GM19455 (cell line): Measurements from ENCODE around the gene PCLO.
"Not testable (repeated sequence)": the region's sequence is repeated elsewhere in the genome, so short reads cannot be mapped to it uniquely, and the experiment has no call there.

Experiments
- ATAC-seq: cut with Tn5 transposase; IDR thresholded peaks from one replicate; pipeline ENCODE4 v1.9.1; 2021; ENCODE audit not compliant: unreplicated experiment

Gene PCLO

GRCh38 chr7:83142365-83142764, 20.3 kb downstream of the PCLO start:
- no peak for ATAC-seq

DNA sequence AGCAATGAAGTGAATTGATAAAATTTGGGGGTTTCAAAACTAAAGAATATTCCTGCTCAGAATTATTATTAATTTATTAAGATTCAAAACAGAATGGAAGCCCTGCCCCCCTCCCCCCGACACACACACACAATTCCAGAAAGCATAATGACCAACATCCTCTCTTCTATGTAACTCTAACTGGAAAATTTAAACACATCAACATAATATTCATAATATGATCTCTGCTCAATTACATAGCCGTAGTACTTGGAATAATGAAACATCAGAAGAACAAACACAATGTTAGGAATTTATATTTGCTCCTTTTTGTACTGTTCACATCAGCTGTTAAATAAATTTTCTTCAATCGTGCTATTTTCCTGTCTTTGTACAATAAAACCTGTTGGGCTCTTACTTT, 20.8 kb downstream of the PCLO start:
- ATAC-seq = no peak

DNA sequence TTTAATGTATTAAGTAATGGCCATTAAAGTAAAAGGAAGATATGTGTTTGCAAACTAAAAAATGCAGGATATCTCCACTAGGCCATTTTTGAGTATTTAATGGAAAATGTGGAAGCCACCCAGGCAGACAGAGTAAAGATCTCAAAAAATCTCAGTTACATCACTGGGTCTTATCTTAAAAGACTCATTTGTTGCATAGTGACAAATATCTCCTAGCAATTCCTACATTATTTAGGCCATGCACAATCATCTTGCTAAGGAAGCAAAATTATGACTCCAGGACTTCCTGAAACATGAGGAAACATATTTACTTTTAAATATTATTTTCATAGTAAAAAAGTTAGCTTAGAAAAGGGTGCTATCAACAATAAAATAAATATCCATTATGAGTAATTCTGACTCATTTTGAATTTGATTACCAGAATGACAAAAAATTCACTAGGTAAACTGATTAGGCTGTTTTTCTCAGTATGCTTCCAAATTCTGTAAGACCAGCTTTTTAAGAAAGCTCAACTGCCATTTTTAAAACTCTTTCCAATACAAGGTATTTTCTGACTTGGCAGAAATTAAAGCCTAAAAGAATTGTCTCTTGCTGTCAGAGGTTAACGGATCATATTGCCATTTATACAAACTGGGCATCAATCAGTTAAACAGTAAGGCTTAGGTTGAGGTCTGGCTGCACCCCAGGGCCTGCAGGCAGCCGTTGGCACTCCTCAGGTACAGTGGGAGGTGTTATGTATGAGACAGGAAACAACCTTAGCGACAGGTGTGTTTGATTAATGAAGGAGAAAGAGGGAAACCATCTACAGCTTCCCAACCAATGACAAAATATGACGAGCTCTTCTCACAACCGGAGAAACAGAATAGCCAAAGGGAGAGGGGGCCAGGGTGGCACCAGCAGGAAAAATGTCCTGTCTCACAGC, 31.8 kb downstream of the PCLO start:
- ATAC-seq = no peak

DNA sequence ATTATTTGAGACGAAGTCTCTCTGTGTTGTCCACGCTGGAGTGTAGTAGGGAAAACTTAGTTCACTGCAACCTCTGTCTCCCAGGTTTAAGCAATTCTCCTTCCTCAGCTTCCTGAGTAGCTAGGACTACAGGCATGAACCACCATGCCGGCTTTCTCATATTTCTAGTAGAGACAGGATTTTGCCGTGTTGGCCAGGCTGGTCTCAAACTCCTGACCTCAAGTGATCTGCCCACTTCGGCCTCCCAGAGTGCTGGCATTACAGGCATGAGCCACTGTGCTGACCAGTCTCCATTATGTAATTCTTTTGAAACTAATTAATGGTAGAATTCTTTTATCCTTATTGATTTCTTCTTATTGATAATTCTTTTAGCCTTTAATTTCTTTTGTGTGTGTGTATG, 32.5 kb downstream of the PCLO start:
- no peak for ATAC-seq

- no peak for ATAC-seq
These were observed 43.2 kb downstream of the PCLO start for GRCh38 chr7:83119494-83119893.

GRCh38 chr7:83119026-83119382, 43.7 kb downstream of the PCLO start:
- no peak for ATAC-seq

GRCh38 chr7:83118347-83119025, 44.2 kb downstream of the PCLO start:
- no peak for ATAC-seq

- no peak for ATAC-seq
These were observed 45.2 kb downstream of the PCLO start for GRCh38 chr7:83117466-83117865.

DNA sequence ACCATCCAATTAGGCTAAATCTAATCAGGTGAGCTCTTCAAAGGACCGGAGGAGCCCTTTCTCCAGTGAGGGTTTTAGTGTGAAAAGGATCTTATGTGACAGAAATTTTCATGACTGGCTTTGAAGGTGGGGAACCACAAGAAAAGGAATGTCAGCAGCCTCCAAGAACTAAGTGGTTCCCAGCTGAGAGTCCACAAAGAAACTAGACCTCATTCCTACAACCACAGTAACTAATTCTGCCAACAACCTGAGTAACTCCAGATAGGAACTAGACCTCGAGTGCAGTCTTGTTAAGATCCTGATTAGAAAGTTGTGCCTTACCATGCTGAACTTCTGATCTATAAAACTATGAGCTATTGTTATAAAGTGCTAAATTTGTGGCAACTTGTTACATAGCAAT, 51.3 kb downstream of the PCLO start:
- no peak for ATAC-seq

DNA sequence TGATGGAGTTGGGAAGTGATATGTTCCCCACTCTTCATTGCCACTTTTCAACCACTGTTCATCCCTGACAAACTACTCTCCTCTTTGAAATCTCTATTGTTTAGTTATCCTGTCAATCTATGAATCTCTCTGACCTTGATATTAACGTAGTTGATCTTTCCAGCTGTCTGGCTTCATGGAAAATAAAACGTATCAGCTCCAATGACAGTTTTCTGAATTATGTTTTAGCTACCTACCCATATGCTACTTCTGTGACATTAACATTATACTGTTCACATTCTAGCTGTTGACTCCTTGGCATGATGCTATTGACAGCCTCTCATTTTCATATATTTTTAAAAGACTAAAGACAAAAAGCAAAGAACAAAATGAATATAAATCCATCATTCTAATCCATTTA, 53.3 kb downstream of the PCLO start:
- ATAC-seq = no peak

GRCh38 chr7:83105948-83106347, 56.7 kb downstream of the PCLO start:
- ATAC-seq = no peak

GRCh38 chr7:83105063-83105462, 57.6 kb downstream of the PCLO start:
- no peak for ATAC-seq

- ATAC-seq = no peak
These were observed 61.2 kb downstream of the PCLO start for GRCh38 chr7:83101530-83101929.

- no peak for ATAC-seq
These were observed 66.6 kb downstream of the PCLO start for GRCh38 chr7:83096065-83096580.

DNA sequence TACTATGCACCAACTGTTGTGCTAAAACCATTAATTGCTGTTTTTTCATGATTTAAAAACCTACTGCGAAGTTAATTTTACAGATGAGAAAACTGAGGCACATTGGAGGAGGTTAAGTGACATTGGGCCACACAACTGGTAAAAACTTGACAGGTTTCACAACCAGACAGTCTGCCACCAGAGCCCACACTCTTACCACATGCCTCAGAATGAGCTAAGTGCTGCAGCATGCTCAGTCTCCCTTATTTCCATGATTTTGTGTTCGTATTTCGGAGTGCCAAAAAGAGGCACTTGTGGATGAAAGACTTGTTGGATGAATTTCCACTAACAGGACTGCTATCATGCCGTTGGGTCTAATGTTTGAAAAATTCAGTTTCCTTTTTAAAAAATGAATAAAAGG, 77.4 kb downstream of the PCLO start:
- no peak for ATAC-seq

DNA sequence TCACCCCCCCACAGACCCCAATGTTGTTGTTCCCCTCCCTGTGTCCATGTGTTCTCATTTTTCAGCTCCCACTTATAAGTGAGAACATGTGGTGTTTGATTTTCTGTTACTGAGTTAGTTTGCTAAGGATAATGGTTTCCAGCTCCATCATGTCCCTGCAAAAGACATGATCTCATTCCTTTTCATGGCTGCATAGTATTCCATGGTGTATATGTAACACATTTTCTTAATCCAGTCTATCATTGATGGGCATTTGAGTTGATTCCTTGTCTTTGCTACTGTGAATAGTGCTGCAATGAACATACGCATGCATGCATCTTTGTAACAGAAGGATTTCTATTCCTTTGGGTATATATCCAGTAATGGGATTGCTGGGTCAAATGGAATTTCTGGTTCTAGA, 82.8 kb downstream of the PCLO start:
- ATAC-seq = not testable (repeated sequence)

DNA sequence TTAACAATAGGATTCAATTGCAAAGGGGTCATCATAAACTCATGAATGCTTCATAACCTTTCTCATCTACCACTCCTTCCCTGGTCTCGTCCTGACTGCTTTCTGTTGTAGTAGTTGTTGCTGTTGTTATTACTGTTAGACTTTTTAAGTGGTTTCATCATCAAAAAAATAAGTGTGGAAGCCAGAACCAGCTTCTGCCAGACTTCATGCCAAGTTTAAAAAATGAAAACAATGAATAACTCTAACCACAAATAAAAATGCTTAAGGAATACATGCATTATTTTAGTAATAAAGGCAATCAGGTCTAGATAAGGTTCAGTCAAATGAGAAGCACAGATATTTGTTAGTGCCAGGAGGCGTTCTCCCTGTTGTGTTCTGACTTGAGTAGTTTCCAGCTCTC, 85.4 kb downstream of the PCLO start:
- no peak for ATAC-seq

- no peak for ATAC-seq
These were observed 89.8 kb downstream of the PCLO start for GRCh38 chr7:83072576-83073517.

DNA sequence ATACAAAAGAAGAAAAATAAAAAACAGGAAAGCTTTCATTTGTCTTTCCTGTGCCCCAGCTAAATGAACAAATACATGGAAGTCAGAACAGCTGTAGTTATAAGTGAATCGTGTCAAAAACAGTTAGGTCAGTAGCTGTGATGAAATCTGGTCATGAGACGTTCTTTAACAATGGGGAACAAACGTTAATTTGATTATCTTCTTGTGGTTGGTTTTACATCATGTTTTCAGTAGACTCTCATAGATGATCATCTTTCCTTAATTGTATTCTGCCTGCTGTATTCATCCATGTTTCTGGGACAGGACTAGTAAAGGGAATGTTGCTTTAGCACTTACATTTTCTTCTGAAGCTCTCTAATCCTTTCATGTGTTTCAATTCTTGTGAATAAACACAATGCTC, 97.0 kb downstream of the PCLO start:
- no peak for ATAC-seq

DNA sequence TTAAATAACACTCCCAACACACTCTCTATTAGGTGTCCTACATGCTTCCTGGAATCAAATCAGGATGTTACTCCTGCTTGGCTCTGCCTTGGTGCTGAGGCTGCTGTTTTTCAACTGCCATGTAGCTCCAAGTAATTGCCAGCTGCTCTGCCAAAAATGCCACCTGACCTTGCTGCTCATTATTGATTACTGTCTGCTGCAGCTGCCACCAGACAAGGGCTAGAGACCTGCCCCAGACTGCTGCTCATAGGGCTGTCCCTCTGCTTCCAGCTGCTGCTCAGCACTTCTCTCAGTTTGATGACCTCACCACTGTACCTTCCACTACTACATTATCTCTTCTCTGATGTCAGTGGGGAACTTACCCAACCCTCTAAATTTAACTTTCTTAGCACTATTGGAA, 102.5 kb downstream of the PCLO start:
- no peak for ATAC-seq

DNA sequence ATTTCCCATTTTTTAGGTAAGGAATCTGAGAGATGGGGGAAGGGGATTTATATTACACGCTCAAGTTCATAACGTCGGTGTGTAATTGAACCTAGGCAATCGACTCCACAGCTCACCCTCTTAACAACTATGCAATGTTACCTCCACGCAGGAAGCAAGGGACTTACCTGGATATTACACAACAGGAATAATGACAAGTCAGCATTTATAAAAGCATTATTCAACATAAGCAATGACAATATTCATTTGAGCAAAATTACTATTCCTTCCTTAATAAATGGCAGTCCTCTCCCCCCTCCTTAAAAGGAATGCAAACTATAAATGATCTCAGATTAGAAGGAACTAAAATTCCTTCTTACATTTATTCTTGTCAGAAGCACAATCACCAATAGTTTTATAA, 104.0 kb downstream of the PCLO start:
- no peak for ATAC-seq
